Measurements from ENCODE around the gene SLC25A6.
"Not testable (repeated sequence)": the region's sequence is repeated elsewhere in the genome, so short reads cannot be mapped to it uniquely, and the experiment has no call there.

The SLC25A6 gene

GRCh38 chrX:1427756-1428155 is 35.8 kb upstream of the SLC25A6 start:
- no peak for TF ChIP-seq CTCF (IDR thresholded peaks at IDR 0.05; ENCODE audit: low read depth, low read length)
- no peaks in the 10 kb centered on the region for H3K36me3 ChIP-seq
- H3K9me3 ChIP-seq, result no peaks in the 10 kb centered on the region

GRCh38 chrX:1426321-1426720 is 34.4 kb upstream of the SLC25A6 start:
- H3K36me3 ChIP-seq; H3K27me3 ChIP-seq; H3K4me1 ChIP-seq; DNase-seq; H3K4me3 ChIP-seq (ENCODE audit: low read depth, low read length); H3K9me3 ChIP-seq: not testable (repeated sequence)

More at GRCh38 chrX:1427756-1428155, 35.8 kb upstream of the SLC25A6 start:
- Histone ChIP-seq H3K4me1 (no peaks in the 10 kb centered on the region), H3K4me3 (ENCODE audit: low read depth, low read length) (no peak overlapping the region), H3K27me3 (no peaks in the 10 kb centered on the region)
- no peak for DNase-seq

GRCh38 chrX:1425381-1425780 is 33.5 kb upstream of the SLC25A6 start:
- no peak for TF ChIP-seq CTCF (IDR thresholded peaks at IDR 0.05; ENCODE audit: low read depth, low read length)
- DNase-seq, result no peak
- H3K4me3 ChIP-seq (ENCODE audit: low read depth, low read length), result no peak overlapping the region
- H3K4me1 ChIP-seq, result no peaks in the 10 kb centered on the region
- no peaks in the 10 kb centered on the region for H3K27me3 ChIP-seq
- no peaks in the 10 kb centered on the region for H3K36me3 ChIP-seq
- H3K9me3 ChIP-seq, result no peaks in the 10 kb centered on the region

- Histone ChIP-seq H3K4me1 (no peaks in the 10 kb centered on the region), H3K9me3 (no peaks in the 10 kb centered on the region), H3K4me3 (ENCODE audit: low read depth, low read length) (no peak overlapping the region), H3K36me3 (no peaks in the 10 kb centered on the region), H3K27me3 (no peaks in the 10 kb centered on the region)
- no peak for DNase-seq
- no peak for TF ChIP-seq CTCF (IDR thresholded peaks at IDR 0.05; ENCODE audit: low read depth, low read length)
These were observed 32.4 kb upstream of the SLC25A6 start for GRCh38 chrX:1424147-1424851.

- DNase-seq, result no peak
- no peak for TF ChIP-seq CTCF (IDR thresholded peaks at IDR 0.05; ENCODE audit: low read depth, low read length)
- no peaks in the 10 kb centered on the region; the same call in 1 of the 2 replicates for H3K9me3 ChIP-seq
- H3K27me3 ChIP-seq, result no peaks in the 10 kb centered on the region
- H3K36me3 ChIP-seq, result no peaks in the 10 kb centered on the region
- H3K4me1 ChIP-seq, result no peaks in the 10 kb centered on the region
- no peak overlapping the region for H3K4me3 ChIP-seq (ENCODE audit: low read depth, low read length)
These were observed 31.3 kb upstream of the SLC25A6 start for GRCh38 chrX:1423215-1423614.

GRCh38 chrX:1422135-1422465 is 30.2 kb upstream of the SLC25A6 start:
- Histone ChIP-seq H3K36me3 (no peaks in the 10 kb centered on the region), H3K4me3 (ENCODE audit: low read depth, low read length) (no peak overlapping the region), H3K9me3 (no peaks in the 10 kb centered on the region; the same call in 1 of the 2 replicates), H3K27me3 (no peaks in the 10 kb centered on the region), H3K4me1 (no peaks in the 10 kb centered on the region)
- no peak for TF ChIP-seq CTCF (IDR thresholded peaks at IDR 0.05; ENCODE audit: low read depth, low read length)
- no peak for DNase-seq

Measured in BE2C (cell line).